ENCODE results near the gene MYLK3.
A peak's percentile ranks its signal among the peaks of the same experiment; 100 is the strongest.

MYLK3 gene

GRCh38 chr16:46747777-46748651 is at the start of gene MYLK3:
Gene MYLK3, minus strand, starts transcription at chr16:46748344. Its CDS starts 151 bp downstream, at chr16:46748193.
- Histone ChIP-seq H3K4me1 (ENCODE audit: control insufficient read depth in 1 of 2, insufficient read depth in 2 of 2, low read length in 2 of 2) (no peaks in the 10 kb centered on the region), H3K4me3 (ENCODE audit: low read depth in 1 of 2, low read length in 2 of 2) (no peak within 1 kb of the TSS), H3K36me3 (ENCODE audit: control insufficient read depth in 1 of 2, insufficient read depth in 2 of 2, low read length in 2 of 2) (no peaks in the 10 kb centered on the region), H3K27ac (ENCODE audit: low read depth, low read length) (no peak within 1 kb of the TSS), H3K27me3 (ENCODE audit: control insufficient read depth in 1 of 2, insufficient read depth in 2 of 2, low read length in 2 of 2) (no peaks in the 10 kb centered on the region), H3K9ac (ENCODE audit: low read depth in 1 of 2, low read length in 2 of 2) (no peak within 1 kb of the TSS), H3K9me3 (ENCODE audit: control insufficient read depth in 1 of 2, low read length in 2 of 2) (no peaks in the 10 kb centered on the region)

GRCh38 chr16:46797501-46797900 is 49.4 kb upstream of the MYLK3 start:
- Histone ChIP-seq H3K27ac (ENCODE audit: low read depth, low read length) (no peak overlapping the region), H3K27me3 (ENCODE audit: control insufficient read depth in 1 of 2, insufficient read depth in 2 of 2, low read length in 2 of 2) (no peaks in the 10 kb centered on the region), H3K9ac (ENCODE audit: low read depth in 1 of 2, low read length in 2 of 2) (no peak overlapping the region), H3K9me3 (ENCODE audit: control insufficient read depth in 1 of 2, low read length in 2 of 2) (peaks cover 0 to 5% of the 10 kb centered on the region in 2 donors), H3K4me1 (ENCODE audit: control insufficient read depth in 1 of 2, insufficient read depth in 2 of 2, low read length in 2 of 2) (no peaks in the 10 kb centered on the region), H3K36me3 (ENCODE audit: control insufficient read depth in 1 of 2, insufficient read depth in 2 of 2, low read length in 2 of 2) (peaks cover 0 to under 1% of the 10 kb centered on the region in 2 donors), H3K4me3 (ENCODE audit: low read depth in 1 of 2, low read length in 2 of 2) (no peak overlapping the region)

GRCh38 chr16:46796764-46797269 is 48.7 kb upstream of the MYLK3 start:
- Histone ChIP-seq H3K9me3 (ENCODE audit: control insufficient read depth in 1 of 2, low read length in 2 of 2) (peaks cover 0 to 5% of the 10 kb centered on the region in 2 donors), H3K27ac (ENCODE audit: low read depth, low read length) (no peak overlapping the region), H3K27me3 (ENCODE audit: control insufficient read depth in 1 of 2, insufficient read depth in 2 of 2, low read length in 2 of 2) (no peaks in the 10 kb centered on the region), H3K4me3 (ENCODE audit: low read depth in 1 of 2, low read length in 2 of 2) (no peak overlapping the region), H3K9ac (ENCODE audit: low read depth in 1 of 2, low read length in 2 of 2) (no peak overlapping the region), H3K36me3 (ENCODE audit: control insufficient read depth in 1 of 2, insufficient read depth in 2 of 2, low read length in 2 of 2) (no peaks in the 10 kb centered on the region), H3K4me1 (ENCODE audit: control insufficient read depth in 1 of 2, insufficient read depth in 2 of 2, low read length in 2 of 2) (no peaks in the 10 kb centered on the region)

- peaks cover 0 to 5% of the 10 kb centered on the region in 2 donors for H3K9me3 ChIP-seq (ENCODE audit: control insufficient read depth in 1 of 2, low read length in 2 of 2)
- no peaks in the 10 kb centered on the region for H3K36me3 ChIP-seq (ENCODE audit: control insufficient read depth in 1 of 2, insufficient read depth in 2 of 2, low read length in 2 of 2)
- no peak overlapping the region for H3K4me3 ChIP-seq (ENCODE audit: low read depth in 1 of 2, low read length in 2 of 2)
- H3K27me3 ChIP-seq (ENCODE audit: control insufficient read depth in 1 of 2, insufficient read depth in 2 of 2, low read length in 2 of 2), result no peaks in the 10 kb centered on the region
- H3K4me1 ChIP-seq (ENCODE audit: control insufficient read depth in 1 of 2, insufficient read depth in 2 of 2, low read length in 2 of 2), result peaks cover 3 to 5% of the 10 kb centered on the region in 2 donors
- H3K27ac ChIP-seq (ENCODE audit: low read depth, low read length), result no peak overlapping the region
- no peak overlapping the region for H3K9ac ChIP-seq (ENCODE audit: low read depth in 1 of 2, low read length in 2 of 2)
These were observed 45.7 kb upstream of the MYLK3 start for GRCh38 chr16:46793841-46794240.

GRCh38 chr16:46790599-46791270 is 42.6 kb upstream of the MYLK3 start:
- Histone ChIP-seq H3K36me3 (ENCODE audit: control insufficient read depth in 1 of 2, insufficient read depth in 2 of 2, low read length in 2 of 2) (no peaks in the 10 kb centered on the region), H3K27ac (ENCODE audit: low read depth, low read length) (no peak overlapping the region), H3K27me3 (ENCODE audit: control insufficient read depth in 1 of 2, insufficient read depth in 2 of 2, low read length in 2 of 2) (no peaks in the 10 kb centered on the region), H3K9ac (ENCODE audit: low read depth in 1 of 2, low read length in 2 of 2) (peak overlapping the region; percentile 58 to 65), H3K9me3 (ENCODE audit: control insufficient read depth in 1 of 2, low read length in 2 of 2) (peaks cover 2 to 5% of the 10 kb centered on the region in 2 donors), H3K4me1 (ENCODE audit: control insufficient read depth in 1 of 2, insufficient read depth in 2 of 2, low read length in 2 of 2) (peaks cover 3 to 5% of the 10 kb centered on the region in 2 donors), H3K4me3 (ENCODE audit: low read depth in 1 of 2, low read length in 2 of 2) (peak overlapping the region; percentile 73 to 82)

- Histone ChIP-seq H3K4me1 (ENCODE audit: control insufficient read depth in 1 of 2, insufficient read depth in 2 of 2, low read length in 2 of 2) (peaks cover 3 to 5% of the 10 kb centered on the region in 2 donors), H3K9me3 (ENCODE audit: control insufficient read depth in 1 of 2, low read length in 2 of 2) (peaks cover 2 to 5% of the 10 kb centered on the region in 2 donors), H3K4me3 (ENCODE audit: low read depth in 1 of 2, low read length in 2 of 2) (peak overlapping the region; percentile 73 to 82), H3K27ac (ENCODE audit: low read depth, low read length) (peak overlapping the region; percentile 25), H3K27me3 (ENCODE audit: control insufficient read depth in 1 of 2, insufficient read depth in 2 of 2, low read length in 2 of 2) (no peaks in the 10 kb centered on the region), H3K9ac (ENCODE audit: low read depth in 1 of 2, low read length in 2 of 2) (peak overlapping the region; percentile 58 to 65), H3K36me3 (ENCODE audit: control insufficient read depth in 1 of 2, insufficient read depth in 2 of 2, low read length in 2 of 2) (no peaks in the 10 kb centered on the region)
These were observed 41.6 kb upstream of the MYLK3 start for GRCh38 chr16:46789499-46790414.

- Histone ChIP-seq H3K9me3 (ENCODE audit: control insufficient read depth in 1 of 2, low read length in 2 of 2) (peaks cover 2 to 5% of the 10 kb centered on the region in 2 donors), H3K27me3 (ENCODE audit: control insufficient read depth in 1 of 2, insufficient read depth in 2 of 2, low read length in 2 of 2) (no peaks in the 10 kb centered on the region), H3K36me3 (ENCODE audit: control insufficient read depth in 1 of 2, insufficient read depth in 2 of 2, low read length in 2 of 2) (no peaks in the 10 kb centered on the region), H3K4me3 (ENCODE audit: low read depth in 1 of 2, low read length in 2 of 2) (no peak overlapping the region), H3K27ac (ENCODE audit: low read depth, low read length) (no peak overlapping the region), H3K9ac (ENCODE audit: low read depth in 1 of 2, low read length in 2 of 2) (no peak overlapping the region), H3K4me1 (ENCODE audit: control insufficient read depth in 1 of 2, insufficient read depth in 2 of 2, low read length in 2 of 2) (peaks cover 3 to 5% of the 10 kb centered on the region in 2 donors)
These were observed 40.8 kb upstream of the MYLK3 start for GRCh38 chr16:46788891-46789474.

- no peak overlapping the region for H3K9ac ChIP-seq (ENCODE audit: low read depth in 1 of 2, low read length in 2 of 2)
- no peaks in the 10 kb centered on the region for H3K36me3 ChIP-seq (ENCODE audit: control insufficient read depth in 1 of 2, insufficient read depth in 2 of 2, low read length in 2 of 2)
- no peak overlapping the region for H3K27ac ChIP-seq (ENCODE audit: low read depth, low read length)
- no peak overlapping the region for H3K4me3 ChIP-seq (ENCODE audit: low read depth in 1 of 2, low read length in 2 of 2)
- peaks cover 3 to 5% of the 10 kb centered on the region in 2 donors for H3K4me1 ChIP-seq (ENCODE audit: control insufficient read depth in 1 of 2, insufficient read depth in 2 of 2, low read length in 2 of 2)
- H3K9me3 ChIP-seq (ENCODE audit: control insufficient read depth in 1 of 2, low read length in 2 of 2), result peaks cover 0 to 2% of the 10 kb centered on the region in 2 donors
- H3K27me3 ChIP-seq (ENCODE audit: control insufficient read depth in 1 of 2, insufficient read depth in 2 of 2, low read length in 2 of 2), result no peaks in the 10 kb centered on the region
These were observed 39.8 kb upstream of the MYLK3 start for GRCh38 chr16:46787909-46788308.

- H3K4me1 ChIP-seq (ENCODE audit: control insufficient read depth in 1 of 2, insufficient read depth in 2 of 2, low read length in 2 of 2), result peaks cover 3 to 5% of the 10 kb centered on the region in 2 donors
- no peak overlapping the region for H3K4me3 ChIP-seq (ENCODE audit: low read depth in 1 of 2, low read length in 2 of 2)
- no peaks in the 10 kb centered on the region for H3K27me3 ChIP-seq (ENCODE audit: control insufficient read depth in 1 of 2, insufficient read depth in 2 of 2, low read length in 2 of 2)
- H3K36me3 ChIP-seq (ENCODE audit: control insufficient read depth in 1 of 2, insufficient read depth in 2 of 2, low read length in 2 of 2), result no peaks in the 10 kb centered on the region
- H3K27ac ChIP-seq (ENCODE audit: low read depth, low read length), result no peak overlapping the region
- H3K9ac ChIP-seq (ENCODE audit: low read depth in 1 of 2, low read length in 2 of 2), result no peak overlapping the region
- H3K9me3 ChIP-seq (ENCODE audit: control insufficient read depth in 1 of 2, low read length in 2 of 2), result peaks cover 0 to 2% of the 10 kb centered on the region in 2 donors
These were observed 37.1 kb upstream of the MYLK3 start for GRCh38 chr16:46785076-46785845.
